Measurements from ENCODE around the gene SLC22A7.
A peak's percentile ranks its signal among the peaks of the same experiment; 100 is the strongest.

The SLC22A7 gene

DNA sequence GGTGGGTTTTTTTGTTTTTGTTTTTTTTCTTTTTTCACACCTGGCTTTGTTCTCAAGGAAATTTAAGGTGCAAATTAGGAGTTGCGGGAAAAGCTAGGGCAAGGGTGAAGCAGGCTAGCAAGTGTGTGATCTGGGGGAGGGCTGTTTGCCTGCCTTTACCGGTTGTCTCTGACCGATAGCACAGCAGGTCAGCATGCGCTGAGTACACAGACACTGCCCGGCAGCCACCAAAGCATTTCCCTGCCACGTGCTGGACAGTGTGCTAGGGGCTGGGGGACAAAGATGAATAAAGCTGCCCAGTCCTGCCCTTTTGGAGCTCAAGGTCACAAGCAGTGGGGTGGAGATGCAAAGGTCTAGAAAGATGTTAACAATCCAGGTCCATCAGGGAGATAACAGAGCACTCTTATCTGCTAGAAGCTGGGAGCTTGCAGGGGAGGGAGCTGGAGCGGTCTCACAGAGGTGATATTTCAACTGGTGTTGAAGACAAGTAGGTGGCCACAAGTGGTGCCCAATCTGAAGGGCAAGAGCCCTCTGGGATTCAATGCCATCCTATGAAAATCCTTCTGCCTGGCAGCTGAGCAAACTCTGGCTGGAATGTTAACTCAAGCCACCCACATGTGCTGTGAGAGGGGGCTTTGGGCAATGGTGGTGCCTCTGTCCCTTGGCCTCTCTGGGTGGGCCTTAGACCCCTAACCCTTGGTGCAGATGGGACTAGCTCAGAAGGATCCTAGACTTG is 30.3 kb upstream of the SLC22A7 start:
- DNase-seq, result no peak

GRCh38 chr6:43268355-43268700 is 29.7 kb upstream of the SLC22A7 start:
- DNase-seq, result no peak

- DNase-seq, result no peak
These were observed 29.2 kb upstream of the SLC22A7 start for GRCh38 chr6:43268782-43269272.

- peak; percentile 38 for DNase-seq
These were observed 28.6 kb upstream of the SLC22A7 start for GRCh38 chr6:43269273-43270007.

- DNase-seq, result no peak
These were observed 26.8 kb upstream of the SLC22A7 start for GRCh38 chr6:43271103-43271815.

DNA sequence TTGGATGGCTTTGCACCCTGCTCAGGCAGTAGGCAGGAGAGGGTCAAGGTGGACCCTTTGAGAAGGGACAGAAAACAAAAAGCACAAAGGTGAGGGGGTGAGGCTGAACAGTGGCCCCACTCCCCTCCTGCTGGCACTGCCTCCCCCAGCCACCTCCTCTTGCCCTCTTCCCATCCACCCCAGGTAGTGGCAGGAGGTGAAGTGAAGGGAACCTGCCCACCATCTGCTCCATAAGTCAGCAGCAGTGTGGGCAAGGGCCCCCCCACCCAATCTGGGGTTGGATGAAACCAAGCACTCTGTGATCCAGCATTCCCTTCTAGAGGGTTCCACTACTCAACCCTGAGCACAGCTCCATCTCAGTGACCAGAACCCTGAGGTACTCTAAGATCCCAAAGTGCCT is 26.1 kb upstream of the SLC22A7 start:
- DNase-seq, result no peak

DNA sequence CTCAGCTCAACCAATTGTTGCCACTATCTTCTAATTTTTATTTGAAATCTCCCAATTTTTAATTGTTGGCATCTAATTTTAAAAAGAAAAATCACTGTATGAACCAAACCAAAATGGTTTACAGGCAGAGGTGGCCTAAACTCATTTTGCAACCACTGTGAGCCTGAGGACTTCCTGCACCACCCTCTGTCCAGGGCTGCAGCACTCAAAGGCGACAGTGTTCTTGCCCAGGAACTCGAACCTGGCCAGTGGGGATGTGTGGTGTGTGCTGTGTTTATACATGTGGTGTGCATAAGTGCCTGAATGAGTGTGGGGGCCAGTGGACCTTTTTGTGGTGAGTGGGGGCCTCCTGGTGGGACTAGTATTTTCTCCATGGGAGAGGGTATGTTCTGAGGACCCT is 24.4 kb upstream of the SLC22A7 start:
- no peak for DNase-seq

DNA sequence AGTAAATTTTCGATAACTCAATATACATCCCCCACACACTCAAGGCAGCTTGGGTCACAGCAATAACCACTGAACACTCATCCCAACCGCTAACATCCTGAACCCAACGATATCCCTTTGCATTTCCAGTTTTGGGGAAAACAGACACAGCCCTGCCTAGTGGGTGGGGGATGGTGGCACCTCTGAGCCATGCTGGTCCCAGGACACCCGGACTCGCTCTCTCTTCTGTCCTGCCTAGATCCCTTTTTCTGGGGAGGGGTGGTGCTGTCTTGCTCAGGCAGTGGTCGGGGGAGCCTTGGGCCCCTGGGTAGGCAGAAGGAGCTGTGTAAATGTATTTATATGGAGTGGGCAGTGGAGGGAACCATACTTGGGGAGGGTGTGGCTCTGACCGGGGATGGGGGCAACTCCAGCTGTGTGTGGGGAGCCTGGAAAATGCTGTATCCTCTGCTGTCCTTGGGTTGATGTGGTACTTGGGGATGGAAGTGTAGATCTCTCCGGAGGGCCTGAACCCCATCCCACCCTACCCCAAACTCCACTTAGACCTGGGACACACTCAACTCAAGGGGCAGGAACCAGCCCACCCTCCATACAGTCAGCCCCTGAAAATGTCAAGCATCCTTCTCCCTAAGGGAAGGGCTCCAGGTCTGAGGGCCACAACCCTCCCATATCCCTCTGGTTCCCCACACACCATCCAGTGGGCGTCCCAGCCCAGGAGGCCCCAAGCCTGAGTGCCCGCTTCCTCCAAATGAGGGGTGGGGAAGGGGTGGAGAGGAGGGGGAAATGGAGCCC is 23.7 kb upstream of the SLC22A7 start:
- DNase-seq, result no peak

- no peak for DNase-seq
These were observed 23.0 kb upstream of the SLC22A7 start for GRCh38 chr6:43274916-43275597.

DNA sequence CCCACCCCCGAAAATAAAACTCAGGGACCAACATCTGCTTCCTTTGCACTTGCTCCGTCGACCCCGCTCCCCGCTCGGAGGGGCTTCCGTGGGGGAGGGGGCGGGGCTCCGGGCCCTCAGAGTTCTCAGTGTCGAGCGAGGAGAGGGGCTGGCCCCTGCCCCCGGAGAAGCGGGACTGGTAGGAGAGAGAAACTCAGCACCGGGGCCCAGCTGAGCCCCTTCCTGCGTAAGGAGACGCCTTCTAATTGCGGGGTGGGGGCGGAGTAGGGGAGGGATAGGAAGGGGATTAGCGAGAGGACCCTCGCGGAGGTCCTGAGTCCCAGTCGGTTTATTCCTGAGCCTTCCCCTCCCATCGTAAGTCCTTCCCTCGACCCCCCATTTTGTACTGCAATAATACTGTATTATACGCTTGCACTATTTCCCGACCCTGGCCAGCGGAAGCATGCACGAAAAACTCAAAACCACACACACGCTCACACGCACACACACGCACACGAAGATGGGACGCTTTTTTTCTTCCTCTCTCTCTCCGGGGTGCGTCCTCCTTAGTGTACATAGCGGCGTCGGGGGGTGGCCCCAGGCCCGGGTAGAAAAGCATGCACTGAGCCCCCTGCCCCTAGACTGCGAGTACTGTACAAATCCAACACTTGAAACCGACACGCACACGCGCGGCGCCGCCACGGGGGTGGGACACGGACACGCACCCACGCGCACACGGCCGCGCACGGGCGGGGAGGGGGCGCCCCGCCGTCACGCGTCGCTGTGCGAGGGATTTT is 22.1 kb upstream of the SLC22A7 start:
- DNase-seq, result peak; percentile 45

DNA sequence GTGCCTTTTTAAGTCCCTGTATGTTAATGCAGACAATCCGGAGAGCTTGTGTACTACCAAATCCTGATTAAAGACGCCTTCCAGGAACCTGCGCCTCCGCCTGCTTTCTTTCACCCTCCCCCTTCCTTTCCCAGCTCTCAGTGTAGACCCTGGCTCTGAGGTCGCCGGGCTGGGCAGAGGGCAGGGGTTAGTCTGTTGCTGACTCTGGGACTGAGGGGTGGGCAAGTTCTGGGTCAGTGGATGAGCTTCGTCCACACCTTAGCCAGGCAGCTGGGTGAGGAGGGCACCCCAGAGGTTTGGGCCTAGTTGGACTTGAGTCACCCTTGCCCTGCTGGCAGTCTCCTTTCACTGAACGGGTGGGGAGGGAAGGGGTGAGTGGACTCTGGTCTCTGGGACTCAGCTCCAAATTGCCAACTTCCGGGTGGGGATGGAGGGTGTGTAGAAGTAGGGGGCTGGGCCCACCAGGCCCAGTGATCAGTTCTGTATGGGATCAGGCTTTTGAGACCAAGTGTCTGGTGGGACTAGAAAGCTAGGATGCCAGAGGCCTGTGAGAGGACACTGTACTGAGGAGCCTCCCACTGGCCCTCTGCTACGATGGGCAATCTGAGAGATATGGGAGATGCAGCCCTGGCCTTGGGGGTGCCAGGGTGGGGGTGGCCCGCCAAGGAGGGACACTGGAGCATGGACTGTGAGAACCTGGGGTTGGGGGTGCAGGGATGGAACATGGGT is 21.3 kb upstream of the SLC22A7 start:
- no peak for DNase-seq

DNA sequence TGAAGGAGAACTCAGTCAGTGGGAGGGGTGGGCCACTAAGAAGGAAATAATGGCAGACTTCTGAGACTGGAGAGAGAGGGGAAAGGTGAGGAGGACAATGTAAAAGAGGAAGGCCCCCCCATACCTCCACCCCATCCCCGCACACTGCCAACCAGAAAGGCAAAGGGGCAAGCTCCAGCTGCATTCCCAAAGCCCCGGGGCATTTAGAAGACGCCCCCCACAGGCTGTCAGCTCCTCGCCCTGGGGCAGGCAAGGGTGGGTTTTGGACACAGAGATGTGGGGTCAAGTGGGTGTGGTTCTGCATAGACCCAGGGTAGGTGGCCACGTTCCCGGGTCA is 20.8 kb upstream of the SLC22A7 start:
- no peak for DNase-seq

- DNase-seq, result no peak
These were observed 20.2 kb upstream of the SLC22A7 start for GRCh38 chr6:43277643-43278523.

- DNase-seq, result no peak
These were observed 19.5 kb upstream of the SLC22A7 start for GRCh38 chr6:43278524-43279078.

DNA sequence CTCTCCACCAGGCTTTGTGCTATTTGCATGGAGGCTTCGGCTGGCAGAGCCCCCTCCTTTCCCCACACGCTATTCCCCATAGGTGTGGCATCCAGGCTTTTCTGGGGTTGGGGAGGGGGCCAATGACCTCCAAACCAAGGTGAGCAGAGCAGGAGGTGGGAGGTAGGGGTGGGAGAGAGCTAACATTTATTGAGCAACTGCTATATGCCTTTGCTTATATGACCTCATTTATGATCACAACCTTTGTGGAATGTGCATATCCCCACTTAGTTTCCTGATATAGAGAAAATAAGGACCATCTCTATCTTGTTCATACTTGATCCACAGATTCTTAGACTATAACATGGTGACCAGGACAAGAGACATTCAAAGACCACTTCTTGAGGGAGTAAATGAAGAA is 17.8 kb upstream of the SLC22A7 start:
- no peak for DNase-seq

DNA sequence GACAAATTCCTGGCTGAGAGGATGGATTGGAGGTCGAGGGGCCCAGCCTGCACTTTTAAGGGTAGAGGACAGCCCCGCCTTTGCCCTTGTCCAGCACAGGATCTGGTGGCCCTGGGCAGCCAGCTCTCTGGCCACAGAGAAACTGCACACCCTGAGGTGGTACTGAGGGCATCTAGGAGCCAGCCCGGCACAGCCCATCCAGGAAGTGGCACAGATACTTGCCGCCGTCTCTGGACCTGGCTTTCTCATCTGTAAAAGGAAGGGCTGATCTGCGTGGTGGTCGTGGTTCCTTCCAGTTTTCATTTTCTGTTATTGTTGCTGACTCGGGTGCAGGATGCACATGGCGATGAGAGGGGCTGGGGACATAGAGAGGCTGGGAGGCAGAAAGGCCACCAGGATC is 16.0 kb upstream of the SLC22A7 start:
- DNase-seq, result no peak

GRCh38 chr6:43282636-43283513 is 15.2 kb upstream of the SLC22A7 start:
- DNase-seq, result no peak

DNA sequence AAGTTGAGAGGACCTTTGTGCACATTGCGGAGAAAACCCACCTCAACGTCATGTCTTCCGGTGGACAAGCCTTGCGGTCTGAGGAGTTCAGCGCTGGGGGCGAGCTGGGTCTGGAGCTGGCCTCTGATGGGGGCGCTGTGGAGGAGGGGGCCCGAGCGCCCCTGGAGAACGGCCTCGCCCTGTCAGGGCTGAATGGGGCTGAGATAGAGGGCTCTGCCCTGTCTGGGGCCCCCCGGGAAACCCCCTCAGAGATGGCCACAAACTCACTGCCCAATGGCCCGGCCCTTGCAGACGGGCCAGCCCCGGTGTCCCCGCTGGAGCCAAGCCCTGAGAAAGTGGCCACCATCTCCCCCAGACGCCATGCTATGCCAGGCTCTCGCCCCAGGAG is 14.6 kb upstream of the SLC22A7 start:
- no peak for DNase-seq

DNA sequence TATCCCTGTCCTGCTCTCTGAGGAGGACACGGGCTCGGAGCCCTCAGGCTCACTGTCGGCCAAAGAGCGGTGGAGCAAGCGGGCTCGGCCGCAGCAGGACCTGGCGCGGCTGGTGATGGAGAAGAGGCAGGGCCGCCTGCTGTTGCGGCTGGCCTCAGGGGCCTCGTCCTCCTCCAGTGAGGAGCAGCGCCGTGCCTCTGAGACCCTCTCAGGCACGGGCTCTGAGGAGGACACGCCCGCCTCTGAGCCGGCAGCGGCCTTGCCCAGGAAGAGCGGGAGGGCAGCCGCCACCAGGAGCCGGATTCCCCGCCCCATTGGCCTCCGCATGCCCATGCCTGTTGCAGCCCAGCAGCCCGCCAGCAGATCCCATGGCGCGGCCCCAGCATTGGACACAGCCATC is 14.2 kb upstream of the SLC22A7 start:
- no peak for DNase-seq

Measured in hematopoietic multipotent progenitor cell treated with erythropoietin and hydrocortisone succinate and interleukin-3 and kit ligand, for 4 days (in vitro differentiated cells).